Parathyroid adenoma (tissue), 2 donors: Measurements from ENCODE around the gene TAS2R60.
"Not testable (repeated sequence)": the region's sequence is repeated elsewhere in the genome, so short reads cannot be mapped to it uniquely, and the experiment has no call there.

ENCODE experiments used
- H2AFZ ChIP-seq: fragments of 300-600 bp; sonication (generic); one replicate; pipeline ENCODE4 v1.7.0; 2017; ENCODE audit warnings: antibody characterized with exemption, mild to moderate bottlenecking
- H3K27ac ChIP-seq: fragments of 300-600 bp; sonication (generic); one replicate; pipeline ENCODE4 v1.7.0; 2017
- H3K27me3 ChIP-seq: fragments of 300-600 bp; sonication (generic); one replicate; pipeline ENCODE4 v1.7.0; 2017; ENCODE audit warnings: low read length; ENCODE audit not compliant: control insufficient read depth, insufficient read depth
- H3K36me3 ChIP-seq: fragments of 300-600 bp; sonication (generic); one replicate; pipeline ENCODE4 v1.7.0; 2017; ENCODE audit warnings: low read length; ENCODE audit not compliant: control insufficient read depth, insufficient read depth
- H3K4me1 ChIP-seq: fragments of 300-600 bp; sonication (generic); one replicate; pipeline ENCODE4 v1.7.0; 2017; ENCODE audit warnings: control low read depth
- H3K4me2 ChIP-seq: fragments of 300-600 bp; sonication (generic); one replicate; pipeline ENCODE4 v1.7.0; 2017; ENCODE audit warnings: low read length
- H3K4me3 ChIP-seq: fragments of 300-600 bp; sonication (generic); one replicate; pipeline ENCODE4 v1.7.0; 2017; ENCODE audit warnings: low read depth, low read length
- H3K79me2 ChIP-seq: fragments of 300-600 bp; sonication (generic); one replicate; pipeline ENCODE4 v1.7.0; 2017; ENCODE audit warnings: control low read depth
- H3K9ac ChIP-seq: fragments of 300-600 bp; sonication (generic); one replicate; pipeline ENCODE4 v1.7.0; 2017; ENCODE audit warnings: mild to moderate bottlenecking
- H3K9me3 ChIP-seq: fragments of 300-600 bp; sonication (generic); one replicate; pipeline ENCODE4 v1.7.0; 2017; ENCODE audit warnings: low read length; ENCODE audit not compliant: control insufficient read depth
- CTCF ChIP-seq: fragments of 300-600 bp; sonication (generic); IDR thresholded peaks from one replicate; pipeline ENCODE4 v1.7.0; 2017; ENCODE audit warnings: antibody characterized with exemption, mild to moderate bottlenecking
- donor health status: primary hyperparathyroidism.

TAS2R60 gene

GRCh38 chr7:143463957-143464356 lies 20.7 kb downstream of the TAS2R60 start:
- Histone ChIP-seq H3K9me3 (no peaks in the 10 kb centered on the region), H3K9ac (no peak overlapping the region), H3K27me3 (no peaks in the 10 kb centered on the region), H3K4me1 (peaks cover 18% of the 10 kb centered on the region), H2AFZ (no peak overlapping the region), H3K4me3 (no peak overlapping the region), H3K27ac (no peak overlapping the region), H3K4me2 (no peak overlapping the region), H3K79me2 (no peaks in the 10 kb centered on the region), H3K36me3 (no peaks in the 10 kb centered on the region)
- no peak for TF ChIP-seq CTCF

GRCh38 chr7:143467724-143468123 lies 24.5 kb downstream of the TAS2R60 start:
- TF ChIP-seq CTCF, result no peak
- peak overlapping the region; percentile 61 for H3K4me2 ChIP-seq
- H3K9me3 ChIP-seq, result no peaks in the 10 kb centered on the region
- peak overlapping the region; percentile 21 for H2AFZ ChIP-seq
- H3K27ac ChIP-seq, result peak overlapping the region; percentile 76
- peak overlapping the region; percentile 37 for H3K4me3 ChIP-seq
- H3K4me1 ChIP-seq, result peaks cover 35% of the 10 kb centered on the region
- H3K36me3 ChIP-seq, result no peaks in the 10 kb centered on the region
- H3K27me3 ChIP-seq, result no peaks in the 10 kb centered on the region
- H3K9ac ChIP-seq, result no peak overlapping the region
- H3K79me2 ChIP-seq, result no peaks in the 10 kb centered on the region

GRCh38 chr7:143472071-143472689 lies 28.9 kb downstream of the TAS2R60 start:
- H3K79me2 ChIP-seq, H3K4me3 ChIP-seq, H3K27me3 ChIP-seq, H3K4me2 ChIP-seq, H3K36me3 ChIP-seq, H3K27ac ChIP-seq, H3K9ac ChIP-seq, H3K9me3 ChIP-seq, H2AFZ ChIP-seq: not testable (repeated sequence)
- H3K4me1 ChIP-seq, result peaks cover 30% of the 10 kb centered on the region

- peak within 1 kb of the TSS; percentile 59 for H2AFZ ChIP-seq
- no peak within 1 kb of the TSS for H3K9ac ChIP-seq
- no peak within 1 kb of the TSS for H3K4me2 ChIP-seq
- H3K79me2 ChIP-seq, result no peaks in the 10 kb centered on the region
- H3K4me1 ChIP-seq, result no peaks in the 10 kb centered on the region
- no peaks in the 10 kb centered on the region for H3K27me3 ChIP-seq
- H3K36me3 ChIP-seq, result no peaks in the 10 kb centered on the region
- no peak within 1 kb of the TSS for H3K4me3 ChIP-seq
- H3K9me3 ChIP-seq, result no peaks in the 10 kb centered on the region
- TF ChIP-seq CTCF, result no peak
- no peak within 1 kb of the TSS for H3K27ac ChIP-seq
Measured at GRCh38 chr7:143477501-143478150, 34.4 kb downstream of the TAS2R60 start, which contains the start of gene TAS2R41. TAS2R41 (plus strand) TSS chr7:143477873; CDS start chr7:143477873, 0 bp downstream.

GRCh38 chr7:143479055-143479766 lies 36.0 kb downstream of the TAS2R60 start:
- no peak overlapping the region for H3K27ac ChIP-seq
- H3K4me2 ChIP-seq, result no peak overlapping the region
- H3K79me2 ChIP-seq, result no peaks in the 10 kb centered on the region
- no peak overlapping the region for H2AFZ ChIP-seq
- no peak for TF ChIP-seq CTCF
- H3K4me3 ChIP-seq, result no peak overlapping the region
- no peaks in the 10 kb centered on the region for H3K9me3 ChIP-seq
- H3K4me1 ChIP-seq, result peaks cover 2% of the 10 kb centered on the region
- no peaks in the 10 kb centered on the region for H3K36me3 ChIP-seq
- H3K27me3 ChIP-seq, result no peaks in the 10 kb centered on the region
- no peak overlapping the region for H3K9ac ChIP-seq
